ENCODE measurements around the gene STPG2.

STPG2 gene

DNA sequence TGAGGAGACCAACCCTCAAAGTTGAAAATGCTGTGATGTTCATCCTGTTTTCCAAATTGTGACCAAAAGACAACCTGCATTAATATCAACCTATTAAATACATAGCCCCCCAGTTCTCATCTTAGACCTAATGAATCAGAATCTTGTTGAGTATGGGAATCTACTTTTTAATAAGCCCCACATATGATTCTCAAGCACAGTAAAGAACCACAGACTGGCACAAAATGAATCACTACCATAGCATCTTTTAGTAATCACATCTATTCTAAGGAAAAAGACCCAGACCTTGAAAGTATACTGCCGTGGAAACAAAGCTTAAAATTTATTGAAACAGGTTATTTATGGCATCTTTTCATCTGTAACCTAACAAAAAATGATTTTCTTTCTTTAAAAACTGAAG is 152.9 kb downstream of the STPG2 start:
- no peak for DNase-seq (ENCODE audit: low spot score)
- CTCF ChIA-PET: no interaction called here
- no peak overlapping the region for H3K27ac ChIP-seq
- POLR2A ChIA-PET (ENCODE audit: low non-redundant PET): no interaction called here
- TF ChIP-seq, protein P1, sequence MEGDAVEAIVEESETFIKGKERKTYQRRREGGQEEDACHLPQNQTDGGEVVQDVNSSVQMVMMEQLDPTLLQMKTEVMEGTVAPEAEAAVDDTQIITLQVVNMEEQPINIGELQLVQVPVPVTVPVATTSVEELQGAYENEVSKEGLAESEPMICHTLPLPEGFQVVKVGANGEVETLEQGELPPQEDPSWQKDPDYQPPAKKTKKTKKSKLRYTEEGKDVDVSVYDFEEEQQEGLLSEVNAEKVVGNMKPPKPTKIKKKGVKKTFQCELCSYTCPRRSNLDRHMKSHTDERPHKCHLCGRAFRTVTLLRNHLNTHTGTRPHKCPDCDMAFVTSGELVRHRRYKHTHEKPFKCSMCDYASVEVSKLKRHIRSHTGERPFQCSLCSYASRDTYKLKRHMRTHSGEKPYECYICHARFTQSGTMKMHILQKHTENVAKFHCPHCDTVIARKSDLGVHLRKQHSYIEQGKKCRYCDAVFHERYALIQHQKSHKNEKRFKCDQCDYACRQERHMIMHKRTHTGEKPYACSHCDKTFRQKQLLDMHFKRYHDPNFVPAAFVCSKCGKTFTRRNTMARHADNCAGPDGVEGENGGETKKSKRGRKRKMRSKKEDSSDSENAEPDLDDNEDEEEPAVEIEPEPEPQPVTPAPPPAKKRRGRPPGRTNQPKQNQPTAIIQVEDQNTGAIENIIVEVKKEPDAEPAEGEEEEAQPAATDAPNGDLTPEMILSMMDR (conservative IDR thresholded peaks at IDR 0.05; ENCODE audit: low read depth): no peak

DNA sequence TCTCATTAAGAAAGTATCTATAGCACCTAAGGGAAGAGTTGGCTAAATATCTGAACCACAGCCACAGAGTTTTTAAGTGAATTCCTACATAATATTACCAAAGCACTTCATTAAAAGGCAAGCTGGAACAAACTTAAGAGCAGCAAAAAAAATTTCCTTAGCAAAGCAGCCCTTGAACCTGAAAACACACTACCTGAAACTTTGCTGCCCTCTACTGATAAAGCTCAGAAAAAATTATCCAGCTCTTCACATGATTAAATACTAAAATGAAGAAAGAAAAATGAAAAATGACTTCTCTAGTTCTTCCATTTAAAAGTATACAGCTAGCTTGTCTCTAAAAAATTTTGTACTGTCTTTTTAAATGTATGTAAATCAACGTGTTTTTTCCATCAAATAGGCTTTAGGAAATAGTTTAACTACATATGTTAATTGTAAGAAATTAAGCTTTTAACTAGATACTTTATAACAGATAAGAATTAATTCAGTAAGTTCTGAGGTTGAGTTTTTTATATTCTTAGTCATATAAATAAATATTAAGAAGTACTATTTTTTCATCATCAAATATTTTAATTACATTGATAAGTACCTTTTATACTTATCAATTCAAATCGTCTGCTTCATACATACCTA is 156.1 kb downstream of the STPG2 start:
- CTCF ChIA-PET: interaction anchor here (0.6 to 1.6 kb wide), 9 partner anchors 14 to 1670 kb away, joined by 3 to 5 read pairs (median 4); no protein-coding TSS in a partner anchor
- POLR2A ChIA-PET (ENCODE audit: low non-redundant PET): no interaction called here
- peak; percentile 30 for DNase-seq (ENCODE audit: low spot score)
- no peak overlapping the region for H3K27ac ChIP-seq
- TF ChIP-seq, protein P1 (conservative IDR thresholded peaks at IDR 0.05; ENCODE audit: low read depth): peak; percentile 61

DNA sequence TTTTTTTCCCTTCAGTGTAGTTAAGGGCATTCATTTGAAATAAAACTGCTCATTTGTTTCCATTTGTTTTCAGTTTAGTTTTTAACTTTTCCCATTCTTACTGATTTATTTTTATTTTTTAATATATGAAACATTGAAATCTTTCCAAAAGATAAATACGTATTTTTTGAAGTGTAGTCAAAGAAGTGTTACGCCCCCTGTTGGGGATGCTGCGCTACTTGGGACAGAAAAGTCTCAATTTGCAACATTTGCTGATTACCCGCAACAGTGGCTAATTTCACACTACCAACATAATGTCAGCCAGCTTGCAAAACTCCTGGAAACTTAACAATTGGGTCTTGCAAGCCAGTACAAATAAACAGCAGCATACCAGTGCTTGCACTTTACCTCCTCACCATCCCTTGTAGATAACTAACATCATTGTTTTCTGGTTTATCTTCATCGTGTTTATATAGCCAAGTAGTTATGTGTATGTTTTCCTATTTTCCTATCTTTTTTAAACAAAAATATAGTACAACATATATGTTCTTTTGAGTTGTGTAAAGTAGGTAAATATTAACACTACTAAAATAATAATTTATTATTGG is 158.6 kb downstream of the STPG2 start:
- DNase-seq (ENCODE audit: low spot score): no peak
- POLR2A ChIA-PET (ENCODE audit: low non-redundant PET): no interaction called here
- TF ChIP-seq, protein P1 (conservative IDR thresholded peaks at IDR 0.05; ENCODE audit: low read depth): no peak

DNA sequence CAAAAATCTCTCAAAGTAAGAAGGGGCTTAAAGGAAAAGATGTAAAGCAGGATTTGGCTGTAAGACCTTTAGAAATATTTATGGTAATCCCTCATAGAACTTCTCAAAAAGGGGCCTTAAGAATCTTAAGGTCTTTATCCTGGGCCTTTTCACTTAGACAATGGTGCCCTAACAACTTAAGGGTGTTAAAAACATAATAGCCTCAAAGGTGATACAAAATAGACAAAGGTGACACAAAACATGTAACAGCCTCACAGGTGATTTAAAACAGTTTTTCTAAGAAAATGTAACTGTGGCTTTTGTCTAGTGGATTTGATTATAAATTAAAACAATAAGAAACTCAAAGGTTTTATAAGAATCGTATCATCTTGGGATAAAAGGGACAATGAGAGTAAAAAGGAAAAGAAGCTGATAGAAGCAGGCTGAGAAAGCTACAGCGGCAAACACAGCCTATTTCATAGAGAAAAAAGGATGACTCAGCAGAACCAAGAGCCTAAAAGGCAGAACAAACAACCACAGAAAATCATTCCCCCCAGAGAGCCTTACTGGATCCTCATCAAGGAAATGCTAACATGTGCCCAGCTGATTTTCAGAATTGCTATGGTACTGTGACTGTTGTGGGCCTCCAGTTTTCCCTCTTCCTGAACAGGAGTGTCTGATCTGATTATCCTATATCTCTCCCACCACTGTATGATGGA is 164.3 kb downstream of the STPG2 start:
- H3K27ac ChIP-seq: no peak overlapping the region
- TF ChIP-seq, protein P1 (conservative IDR thresholded peaks at IDR 0.05; ENCODE audit: low read depth): no peak
- CTCF ChIA-PET: no interaction called here
- no peak for DNase-seq (ENCODE audit: low spot score)
- POLR2A ChIA-PET (ENCODE audit: low non-redundant PET): no interaction called here

More for the DNA sequence above, 158.6 kb downstream of the STPG2 start:
- CTCF ChIA-PET: no interaction called here
- no peak overlapping the region for H3K27ac ChIP-seq

DNA sequence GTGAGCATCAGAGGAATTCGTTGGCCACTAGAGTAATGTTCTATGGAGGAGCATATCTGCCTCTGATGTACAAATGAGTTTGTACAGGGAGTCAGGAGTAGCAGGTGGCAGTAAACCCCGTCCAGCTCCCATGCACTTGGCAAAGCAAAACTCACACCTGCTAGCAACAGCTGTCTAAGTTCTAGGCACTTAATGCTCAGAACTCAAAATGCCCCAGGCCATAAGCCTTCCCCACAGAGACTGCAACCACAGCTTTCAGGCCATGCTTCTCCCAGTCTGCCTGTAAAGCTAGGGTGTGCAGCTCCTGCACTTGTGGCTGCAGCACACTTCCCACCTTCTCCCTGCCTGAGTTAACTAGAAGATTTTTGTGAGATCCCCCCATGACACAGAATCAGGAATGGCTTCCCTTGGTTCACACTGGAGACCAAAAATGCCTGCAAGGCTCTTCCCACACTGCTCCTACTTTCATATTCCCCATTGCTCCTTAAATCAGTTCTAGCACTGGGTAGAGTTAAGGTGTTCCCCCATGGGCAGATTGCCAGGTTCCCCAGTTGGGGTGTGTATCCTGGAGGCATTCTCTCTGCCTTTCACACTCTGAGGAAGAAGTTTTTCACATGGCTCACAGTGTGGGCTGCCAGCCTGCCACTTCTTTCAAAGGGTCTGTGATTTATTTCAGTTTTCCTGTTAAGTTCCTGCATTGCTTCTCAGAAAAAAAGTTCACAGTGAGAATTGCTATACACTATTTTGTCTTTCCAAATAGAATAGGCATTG is 189.9 kb downstream of the STPG2 start:
- DNase-seq (ENCODE audit: low spot score): no peak
- TF ChIP-seq, protein P1 (conservative IDR thresholded peaks at IDR 0.05; ENCODE audit: low read depth): no peak
- ChIA-PET POLR2A (ENCODE audit: low non-redundant PET) (no interaction called here), CTCF (interaction anchor here (0.6 kb wide), 1 partner anchor 30 kb away, joined by 3 read pairs; no protein-coding TSS in a partner anchor)
- no peak overlapping the region for H3K27ac ChIP-seq

DNA sequence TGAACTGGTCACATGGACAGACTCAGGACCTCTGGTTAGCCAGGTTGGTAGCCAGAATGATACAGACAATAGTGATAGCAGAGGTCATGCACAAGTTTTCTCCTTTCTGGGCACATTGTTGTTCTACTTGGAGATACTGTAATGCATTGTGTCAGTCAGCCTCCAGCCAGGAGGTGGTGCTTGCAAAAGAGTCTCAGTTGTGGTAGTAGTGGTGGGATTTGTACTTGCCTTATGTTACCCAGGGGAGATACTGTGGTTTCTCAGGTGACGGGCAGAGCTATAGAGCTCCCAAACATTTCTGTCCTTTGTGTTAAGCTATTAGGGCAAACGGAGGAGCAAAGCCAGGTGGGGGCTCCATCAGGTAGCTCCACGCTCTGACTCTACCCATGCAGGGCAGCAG is 190.5 kb downstream of the STPG2 start:
- TF ChIP-seq, protein P1 (conservative IDR thresholded peaks at IDR 0.05; ENCODE audit: low read depth): no peak

More for the DNA sequence above, 190.5 kb downstream of the STPG2 start:
- no peak for DNase-seq (ENCODE audit: low spot score)
- CTCF ChIA-PET: interaction anchor here (0.6 kb wide), 1 partner anchor 29 kb away, joined by 3 read pairs; no protein-coding TSS in a partner anchor
- POLR2A ChIA-PET (ENCODE audit: low non-redundant PET): no interaction called here
- H3K27ac ChIP-seq: no peak overlapping the region

All from RWPE1 (cell line).